NCI-H1694 (cell line): ENCODE measurements around the gene MYRIP.

ENCODE experiments used
- DNase-seq: peaks from one replicate; lab custom pipeline; 2025; lab: John Stamatoyannopoulos, UW

The MYRIP gene

DNA sequence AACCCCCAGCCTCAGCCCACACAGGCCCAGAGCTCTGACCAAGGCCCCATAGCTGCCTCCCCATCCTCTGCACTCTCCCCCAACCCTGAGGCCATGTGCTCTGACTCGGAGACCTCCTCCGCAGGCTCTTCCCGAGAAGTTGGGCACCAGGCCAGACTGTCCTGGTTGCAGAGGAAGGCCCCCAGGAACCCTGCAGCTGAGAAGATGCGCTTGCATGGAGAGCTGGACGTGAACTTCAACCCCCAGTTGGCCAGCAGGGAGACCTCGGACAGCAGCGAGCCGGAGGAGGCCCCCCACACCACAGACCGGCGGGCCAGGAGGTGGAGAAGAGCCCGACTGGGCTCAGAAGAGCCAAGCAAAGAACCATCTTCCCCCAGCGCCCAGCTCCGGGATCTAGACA lies 380.6 kb downstream of the MYRIP start:
- DNase-seq: no peak

DNA sequence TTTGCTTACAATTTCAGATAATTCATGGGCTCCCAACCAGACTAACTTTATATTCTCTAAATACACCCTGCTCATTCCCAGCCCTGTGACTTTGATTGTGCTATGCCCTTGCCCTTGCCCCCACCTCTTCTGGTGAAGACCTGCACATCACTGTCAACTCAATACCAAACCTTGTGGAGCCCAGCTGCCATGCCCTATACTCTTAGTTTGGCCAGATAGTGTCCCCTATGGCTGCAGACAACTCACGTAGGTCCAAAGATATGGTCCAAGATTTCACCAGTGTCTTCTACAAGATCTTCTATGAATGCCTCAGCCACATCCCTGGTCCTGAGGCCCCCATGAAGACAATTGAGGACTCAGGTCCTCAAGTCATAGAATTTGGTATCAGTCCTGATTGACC lies 381.8 kb downstream of the MYRIP start:
- DNase-seq: no peak

DNA sequence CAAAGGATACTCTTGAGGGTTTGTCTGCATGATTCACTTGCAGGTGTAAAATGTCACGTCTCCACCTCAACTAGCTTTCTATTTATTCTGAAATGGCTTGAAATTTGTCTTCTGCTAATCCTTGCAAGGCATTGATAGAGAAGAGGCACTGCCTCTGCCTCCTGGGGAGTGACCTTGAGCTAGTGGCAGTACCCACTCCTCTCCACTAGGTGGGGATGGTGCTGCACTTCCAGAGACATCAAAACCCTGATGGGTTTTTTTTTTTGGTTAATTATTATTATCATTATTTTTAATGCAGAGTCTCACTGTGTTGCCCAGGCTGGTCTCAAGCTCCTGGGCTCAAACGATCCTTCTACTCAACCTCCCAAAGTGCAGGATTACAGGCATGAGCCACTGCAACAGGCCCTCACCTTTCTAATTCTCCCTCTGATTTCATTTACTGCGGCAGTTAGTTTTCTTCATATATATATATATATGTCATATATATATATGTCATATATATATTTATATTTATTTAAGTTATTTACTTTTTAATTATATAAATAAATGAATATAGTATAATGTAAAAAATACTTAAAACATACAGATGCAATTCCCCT lies 382.5 kb downstream of the MYRIP start:
- peak; percentile 4 for DNase-seq

DNA sequence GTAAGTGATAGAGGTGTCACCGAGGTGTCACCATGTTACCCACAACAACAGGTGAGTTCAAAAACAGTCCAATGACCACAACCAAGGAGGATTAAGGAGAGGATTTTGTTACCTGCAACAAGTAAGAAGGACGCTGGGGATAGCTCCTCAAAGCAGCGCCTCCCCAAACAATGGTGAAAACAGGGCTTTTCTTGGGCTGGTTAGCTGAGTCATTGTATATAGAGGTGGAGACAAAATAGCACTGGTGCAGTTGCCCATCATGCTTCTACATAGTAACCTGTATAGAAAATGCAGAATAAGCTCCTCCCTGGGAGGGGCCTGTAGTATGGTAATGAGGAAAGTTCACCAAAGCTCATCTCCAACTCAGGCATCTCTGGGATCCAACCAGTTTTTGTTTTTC lies 383.2 kb downstream of the MYRIP start:
- no peak for DNase-seq

- DNase-seq: no peak
Observed at GRCh38 chr3:40196966-40197365, 387.6 kb downstream of the MYRIP start.

DNA sequence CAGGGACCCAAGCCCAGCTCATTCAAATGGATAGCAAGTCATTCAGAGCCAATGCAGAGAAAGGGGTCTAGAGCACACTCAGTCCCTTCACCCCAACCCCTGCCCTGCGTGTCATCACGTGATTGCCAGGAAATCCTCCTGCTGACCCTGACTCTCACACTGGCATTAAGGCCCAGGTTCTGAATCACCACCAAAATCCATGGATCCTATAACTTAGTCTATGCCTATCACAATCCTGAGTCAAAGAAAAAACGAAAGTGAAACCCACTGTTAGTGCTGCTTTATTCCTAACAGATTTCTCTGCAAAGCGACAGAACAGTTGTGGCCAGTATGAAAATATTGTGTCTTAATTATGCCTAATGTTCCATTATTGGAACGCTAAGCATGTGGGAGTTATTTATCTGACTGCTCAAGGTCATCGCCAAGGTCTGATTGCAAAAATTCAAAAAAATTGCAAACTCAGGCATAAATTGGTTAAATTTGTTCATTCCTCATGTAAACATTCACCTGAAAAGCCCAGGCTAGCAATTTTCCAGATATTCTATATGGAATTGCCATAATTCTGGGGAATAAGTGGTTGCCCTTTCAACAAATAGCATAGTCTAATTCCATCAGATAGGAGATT lies 391.4 kb downstream of the MYRIP start:
- DNase-seq: no peak

GRCh38 chr3:40201770-40202169 lies 392.4 kb downstream of the MYRIP start:
- no peak for DNase-seq

GRCh38 chr3:40206522-40206921 lies 397.1 kb downstream of the MYRIP start:
- DNase-seq: no peak

- DNase-seq: no peak
Observed at GRCh38 chr3:40207796-40208195, 398.4 kb downstream of the MYRIP start.

DNA sequence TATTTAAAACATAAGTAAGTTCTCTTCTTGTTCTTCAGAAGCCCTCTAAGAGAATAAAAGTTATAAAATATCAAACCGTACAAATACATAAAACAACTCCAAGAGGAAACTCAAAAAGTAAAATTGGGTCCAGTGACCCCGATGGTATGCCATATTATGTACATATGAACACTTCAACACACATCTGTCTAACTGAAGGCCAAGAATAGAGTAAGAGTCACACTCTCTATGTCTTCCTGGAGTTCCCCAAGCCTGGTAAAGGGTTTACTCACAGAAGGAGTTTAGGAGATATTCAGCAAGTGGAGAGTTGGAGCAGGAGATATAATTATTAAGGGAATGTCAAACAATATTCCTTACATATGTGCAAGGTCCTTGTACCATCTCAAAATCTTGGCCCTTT lies 398.8 kb downstream of the MYRIP start:
- DNase-seq: no peak

- DNase-seq: no peak
Observed at GRCh38 chr3:40211579-40211978, 402.2 kb downstream of the MYRIP start.

DNA sequence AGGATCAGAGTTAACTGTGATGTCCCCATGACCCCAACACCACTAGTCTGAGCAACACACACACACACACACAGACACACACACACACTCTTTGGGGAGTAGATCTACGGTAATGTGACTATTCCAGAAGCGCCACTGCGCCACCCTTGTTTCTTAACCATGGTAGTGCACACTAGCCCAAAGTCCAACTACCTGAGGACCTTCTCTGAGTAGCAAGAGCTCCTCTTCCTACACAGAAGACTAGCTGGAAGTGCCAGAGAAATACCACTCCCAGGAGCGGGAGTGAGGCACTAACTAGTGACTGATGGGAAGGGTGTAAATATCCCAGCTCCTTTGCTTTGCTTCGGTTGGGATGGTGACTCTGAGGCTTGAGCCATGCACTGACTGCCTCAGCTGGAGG lies 404.1 kb downstream of the MYRIP start:
- no peak for DNase-seq

GRCh38 chr3:40215015-40215414 lies 405.6 kb downstream of the MYRIP start:
- DNase-seq: no peak

- DNase-seq: no peak
Observed at GRCh38 chr3:40216471-40216870, 407.1 kb downstream of the MYRIP start.

GRCh38 chr3:40223856-40224255 lies 414.4 kb downstream of the MYRIP start:
- no peak for DNase-seq

DNA sequence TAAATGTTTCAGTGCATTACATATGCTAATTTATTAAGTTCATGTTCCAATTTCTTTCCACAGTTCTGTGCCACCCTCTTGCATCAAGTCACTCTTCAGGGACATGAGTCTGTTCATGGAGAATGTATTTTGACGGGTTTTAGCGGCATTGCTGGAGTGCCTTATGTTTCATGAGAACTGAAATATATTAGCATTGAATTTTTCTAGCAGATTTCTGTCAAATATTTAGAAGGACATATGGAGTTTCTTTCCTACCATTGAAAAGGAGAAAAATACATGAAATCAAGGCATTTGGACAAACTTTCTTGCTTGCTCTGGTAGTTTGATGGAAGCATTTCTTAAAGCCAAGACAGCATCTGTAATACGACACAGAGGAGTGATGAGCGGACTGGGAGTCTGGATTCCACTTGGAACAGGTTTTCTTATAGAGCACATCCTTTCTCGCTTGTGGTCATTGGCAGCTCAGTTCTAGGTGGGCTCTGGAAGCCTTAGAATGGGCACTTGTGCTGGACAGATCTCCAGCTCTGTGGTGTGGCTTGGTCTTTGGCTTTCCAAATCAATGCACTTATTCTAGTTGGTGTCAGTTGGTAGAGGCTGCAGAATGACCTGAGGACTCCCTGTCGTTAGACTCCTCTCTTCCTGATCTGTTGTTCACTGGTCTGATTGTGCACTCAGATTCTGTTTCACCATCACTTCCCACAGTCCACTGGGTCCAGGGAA lies 415.5 kb downstream of the MYRIP start:
- DNase-seq: no peak

GRCh38 chr3:40226636-40227035 lies 417.2 kb downstream of the MYRIP start:
- no peak for DNase-seq

- no peak for DNase-seq
Observed at GRCh38 chr3:40228792-40229350, 419.5 kb downstream of the MYRIP start.

DNA sequence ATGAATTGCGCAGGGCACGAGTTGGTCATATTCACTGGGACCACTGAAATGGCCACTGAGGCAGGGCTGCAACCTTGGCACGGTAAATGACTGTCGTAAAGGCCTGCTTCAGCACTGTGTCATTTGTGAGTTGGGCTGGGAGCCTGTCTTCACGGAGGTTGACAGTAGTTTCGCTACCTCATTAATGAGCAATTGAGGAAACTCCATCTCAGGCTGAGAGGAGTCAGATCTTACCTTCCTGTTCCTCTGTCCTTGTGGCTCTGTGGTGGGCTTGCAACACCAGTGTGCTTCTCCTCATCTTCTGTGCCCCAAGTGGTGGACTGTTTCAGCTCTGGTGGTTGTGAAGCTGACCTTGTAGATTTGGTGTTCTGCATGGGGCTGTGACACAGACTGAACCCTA lies 420.0 kb downstream of the MYRIP start:
- DNase-seq: no peak

DNA sequence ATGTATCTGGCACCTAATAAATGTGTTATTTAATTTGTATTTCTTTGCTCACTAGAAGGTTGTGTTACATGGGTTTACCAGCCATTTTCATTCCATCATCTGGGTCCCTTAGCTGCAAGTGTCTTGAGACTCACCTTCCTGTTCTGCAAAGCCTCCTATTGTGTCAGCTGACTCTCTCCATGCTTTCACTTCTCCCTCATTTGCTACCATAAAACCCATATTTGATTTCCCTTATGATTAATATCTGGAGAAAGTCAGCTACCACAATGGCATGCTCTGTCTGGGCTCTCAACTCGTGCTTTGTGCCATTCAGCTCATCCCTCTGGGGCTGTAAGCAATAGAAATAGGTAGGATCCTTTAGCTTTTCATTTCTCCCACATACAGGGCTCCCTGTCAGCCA lies 420.6 kb downstream of the MYRIP start:
- no peak for DNase-seq

DNA sequence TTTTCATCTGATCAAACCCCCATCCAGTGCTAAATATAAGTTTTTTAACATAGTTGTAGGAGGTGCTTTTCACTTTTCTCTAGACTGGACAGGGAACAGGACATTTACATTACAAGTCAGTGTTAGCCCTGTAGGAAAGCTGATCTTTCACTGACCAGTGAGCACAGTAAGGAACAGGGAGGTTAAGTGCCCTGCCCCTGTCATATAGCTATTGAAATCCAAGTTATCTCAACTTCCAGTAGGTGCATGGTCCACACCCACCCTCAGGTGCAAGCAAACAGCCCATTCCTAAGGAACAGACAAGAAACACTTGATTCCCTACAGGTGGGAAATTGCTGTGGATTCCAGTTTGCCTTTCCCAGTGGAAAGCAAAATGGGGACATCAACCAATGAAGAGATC lies 421.0 kb downstream of the MYRIP start:
- no peak for DNase-seq

DNA sequence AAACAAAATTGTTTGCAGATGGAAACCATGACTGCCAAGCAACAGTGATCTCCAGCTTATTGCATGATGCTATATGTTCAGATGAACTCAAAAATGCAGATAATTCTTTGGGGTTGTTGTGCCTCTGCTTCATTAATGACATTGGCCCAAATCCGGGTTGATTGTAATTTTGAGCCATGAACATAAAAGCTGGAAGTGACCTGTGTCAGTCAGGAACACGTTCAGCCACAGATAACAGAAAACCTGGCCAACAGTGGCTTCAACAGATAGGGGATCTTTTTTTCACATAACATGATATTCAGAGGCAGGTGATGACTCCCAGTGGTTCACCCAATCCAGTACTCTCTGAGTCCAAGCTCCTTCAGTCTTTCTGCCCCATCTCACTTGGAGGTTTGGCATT lies 423.2 kb downstream of the MYRIP start:
- no peak for DNase-seq

DNA sequence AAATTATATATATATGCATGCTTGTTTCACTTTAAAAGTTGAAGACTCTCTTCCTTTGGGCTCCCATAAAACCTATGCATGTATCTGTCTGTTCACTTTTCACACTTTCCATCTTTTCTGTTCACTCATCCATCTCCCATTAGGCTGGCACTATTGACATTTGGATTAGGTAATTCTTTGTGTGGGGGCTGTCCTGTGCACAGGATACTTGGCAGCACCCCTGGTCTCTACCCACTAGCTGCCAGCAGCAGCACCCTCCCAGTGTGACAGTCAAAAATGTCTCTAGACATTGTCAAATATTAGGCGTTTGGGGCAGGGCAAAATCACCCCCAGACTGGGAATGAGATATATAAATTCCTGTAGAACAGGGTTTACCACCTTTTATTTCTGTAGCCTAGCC lies 427.8 kb downstream of the MYRIP start:
- no peak for DNase-seq
